CD4-positive, alpha-beta T cell treated with Interferon gamma for 1 hour (primary cell): ENCODE results near the gene DET1.
"Not testable (repeated sequence)": the region's sequence is repeated elsewhere in the genome, so short reads cannot be mapped to it uniquely, and the experiment has no call there.

Experiments used
- DNase-seq: peaks from one replicate; pipeline ENCODE4 v3.0.0-alpha.2; 2020

Gene DET1

DNA sequence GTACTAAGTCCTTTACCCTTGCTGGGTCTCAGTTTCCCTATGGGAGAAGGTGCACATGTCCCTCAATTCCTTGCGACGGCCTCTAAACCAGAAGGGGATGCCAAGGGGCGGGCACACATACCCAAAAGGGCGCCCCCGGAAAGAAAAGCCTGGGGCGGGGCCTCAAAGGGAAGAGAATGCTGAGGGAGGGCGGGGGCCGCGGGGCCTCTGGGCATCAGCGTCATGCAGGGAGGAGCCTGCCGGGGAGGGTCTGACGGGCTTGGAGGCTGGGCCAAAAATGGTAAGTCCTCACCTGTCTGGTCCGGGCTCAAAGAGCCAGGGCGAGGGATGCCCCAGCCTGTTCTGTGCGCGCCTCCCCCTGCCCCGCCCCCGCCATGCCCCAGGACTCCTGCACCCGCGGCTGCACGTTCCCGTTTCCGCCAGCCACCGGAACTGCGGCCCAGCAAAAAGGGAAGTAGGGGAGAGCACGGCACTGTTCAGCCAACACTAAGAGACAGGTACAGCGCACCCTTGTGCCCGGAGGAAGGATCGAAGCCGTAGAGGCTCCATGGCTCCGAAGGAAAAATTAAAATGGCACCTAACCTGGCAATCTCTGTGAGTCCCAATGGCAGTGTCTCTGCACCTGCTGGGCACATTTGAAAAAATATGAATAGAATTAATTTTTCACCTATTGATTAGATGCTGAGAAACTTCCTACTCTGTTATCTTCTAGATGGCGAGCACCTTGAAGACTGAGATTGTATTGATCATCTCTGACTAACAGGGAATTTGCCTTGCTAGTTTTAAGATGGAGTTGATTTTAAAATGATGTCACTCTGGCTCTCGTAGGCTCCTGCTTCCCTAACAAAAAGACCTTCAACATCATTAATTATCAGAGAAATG, at the start of gene DET1:
Gene DET1, minus strand, starts transcription at position 434 of the 882 bp plus-strand sequence. CDS start 14,976 bp downstream, outside the sequence.
- DNase-seq: peak; percentile 96

DNA sequence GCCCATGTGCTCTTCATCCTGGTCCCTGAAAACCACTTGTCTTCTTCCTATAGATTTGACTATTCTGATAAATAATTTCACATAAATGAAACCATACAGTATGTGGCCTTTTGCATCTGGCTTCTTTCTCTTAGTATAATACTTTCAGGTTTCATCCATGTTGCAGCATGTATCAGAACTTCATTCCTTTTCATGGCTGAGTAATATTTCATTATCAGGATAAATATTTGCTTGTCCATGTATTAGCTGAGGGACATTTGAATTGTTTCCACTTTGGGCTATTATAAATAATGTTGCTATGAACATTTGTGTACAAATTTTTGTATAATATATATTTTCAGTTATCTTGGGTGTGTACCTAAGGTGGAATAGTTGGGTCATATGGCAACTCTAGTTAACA, 44.9 kb upstream of the DET1 start:
- DNase-seq: no peak

DNA sequence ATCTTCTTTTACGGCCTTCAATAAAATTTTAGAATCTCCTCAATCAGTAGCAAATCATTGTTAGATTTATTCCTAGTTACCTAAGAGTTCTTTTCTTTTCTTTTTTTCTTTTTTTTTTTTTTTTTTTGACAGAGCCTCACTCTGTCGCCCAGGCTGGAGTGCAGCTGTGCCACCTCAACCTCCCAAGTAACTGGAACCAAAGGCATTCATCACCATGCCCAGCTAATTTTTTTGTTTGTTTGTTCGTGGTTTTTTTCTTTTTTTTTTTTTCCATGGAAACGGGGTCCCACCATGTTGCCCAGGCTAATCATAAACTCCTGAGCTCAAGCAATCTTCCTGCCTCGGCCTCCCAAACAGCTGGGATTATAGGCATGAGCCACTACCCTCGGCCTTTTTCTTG, 44.3 kb upstream of the DET1 start:
- DNase-seq: no peak

DNA sequence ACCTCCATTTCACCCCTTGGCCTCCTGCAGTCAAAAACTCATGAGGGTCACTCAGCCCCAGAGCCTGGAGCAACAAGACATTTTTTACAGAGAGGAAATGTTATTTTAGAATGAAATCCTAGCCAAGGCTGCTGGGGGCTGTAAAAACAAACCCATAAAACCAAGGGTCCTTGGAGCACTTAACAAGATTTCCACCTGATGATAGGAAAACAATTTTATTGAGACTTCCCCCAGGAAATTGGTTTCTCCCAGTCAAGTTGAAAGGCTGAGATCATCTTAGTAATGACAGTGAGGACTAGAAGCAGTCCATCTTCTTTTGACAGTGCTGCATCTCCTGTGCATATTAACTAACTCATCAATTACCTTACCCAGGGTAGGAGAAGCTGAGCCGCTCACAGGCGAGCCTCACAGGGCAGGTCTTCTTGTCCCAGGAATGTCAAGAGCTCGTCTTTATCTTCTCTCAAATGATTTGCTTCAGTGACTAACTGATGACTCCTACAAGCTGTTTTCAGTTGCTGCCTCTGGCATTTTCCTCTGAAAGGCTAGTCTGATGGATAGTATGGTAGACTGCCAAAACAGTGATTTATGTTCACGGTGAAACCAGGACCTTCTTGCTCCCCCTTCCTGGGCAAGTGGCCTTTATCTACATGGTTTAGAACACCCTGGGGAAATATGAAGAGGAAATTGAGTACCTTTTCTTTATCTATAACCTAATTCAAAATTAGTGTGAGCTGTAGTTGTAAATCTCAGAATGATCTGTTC, 40.1 kb upstream of the DET1 start:
- DNase-seq: no peak

DNA sequence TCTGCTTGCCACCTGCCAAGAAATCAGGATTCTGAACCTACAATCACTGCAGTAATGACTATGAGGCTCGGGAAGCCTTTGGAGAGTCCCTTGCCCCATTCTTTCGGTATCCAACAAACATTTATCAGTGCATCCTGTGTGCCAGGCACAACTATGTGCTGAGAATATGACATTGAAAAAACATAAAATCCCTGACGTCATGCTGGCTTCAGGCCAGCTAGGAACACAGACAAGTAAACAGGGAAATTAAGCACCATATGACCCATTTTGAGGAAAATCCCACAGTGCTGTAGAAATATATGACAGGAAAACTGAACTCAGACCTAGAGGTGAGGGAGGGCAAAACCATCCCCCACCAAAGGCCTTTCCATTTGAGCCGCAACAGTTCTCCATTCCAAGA, 34.1 kb upstream of the DET1 start:
- DNase-seq: no peak

DNA sequence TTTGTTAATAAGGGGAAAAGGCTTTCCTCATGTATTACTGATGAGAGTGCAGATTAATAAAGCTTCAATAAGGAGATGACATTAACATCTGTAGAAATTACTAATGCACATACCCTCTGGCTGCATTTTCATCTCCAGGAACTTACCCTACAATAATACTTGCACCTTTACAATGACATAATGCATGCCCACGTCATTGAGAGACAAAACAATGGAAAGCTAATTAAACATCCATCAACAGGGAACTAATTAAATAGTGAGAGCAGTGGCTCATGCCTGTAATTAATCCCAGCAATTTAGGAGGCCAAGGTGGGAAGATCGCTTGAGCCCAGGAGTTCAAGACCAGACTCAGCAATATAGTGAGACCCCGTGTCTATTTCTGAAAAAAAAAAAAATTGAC, 32.8 kb upstream of the DET1 start:
- no peak for DNase-seq

DNA sequence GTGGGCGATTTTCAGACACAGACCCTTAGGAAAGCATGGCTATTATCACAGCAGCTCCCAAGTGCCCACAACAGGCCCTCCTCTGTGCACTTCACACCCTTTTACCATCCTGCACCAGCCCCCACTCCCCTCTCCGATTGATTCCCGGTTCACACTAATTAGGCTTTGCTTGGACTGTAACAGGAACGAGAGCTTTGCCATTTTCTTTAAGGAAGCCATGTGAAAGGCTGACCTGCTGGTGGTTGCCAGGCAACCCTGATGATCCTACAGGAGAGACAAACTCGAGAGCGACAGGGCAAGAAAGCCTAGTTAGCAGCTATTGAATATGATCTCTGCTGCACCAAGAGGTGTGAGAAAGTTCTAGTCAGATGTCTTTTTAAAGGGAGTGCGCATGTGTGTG, 28.2 kb upstream of the DET1 start:
- no peak for DNase-seq

DNA sequence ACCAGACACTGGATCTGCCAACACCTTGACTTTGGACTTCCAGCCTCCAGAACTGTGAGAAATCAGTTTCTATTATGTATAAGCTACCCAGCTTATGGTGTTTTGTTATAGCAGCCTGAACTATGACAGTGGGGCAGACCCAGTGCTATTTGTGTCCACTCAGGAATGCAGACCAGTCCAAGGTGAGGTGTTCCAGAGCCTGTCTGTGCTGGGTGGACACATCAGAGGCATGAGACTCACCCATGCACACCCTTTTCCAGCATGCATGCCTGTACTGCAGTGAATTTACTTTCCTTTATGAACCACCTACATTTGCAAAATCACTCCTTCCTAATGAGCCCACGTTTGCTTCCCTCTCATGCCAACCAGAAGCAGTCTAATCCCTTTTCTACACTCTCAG, 27.6 kb upstream of the DET1 start:
- DNase-seq: no peak

DNA sequence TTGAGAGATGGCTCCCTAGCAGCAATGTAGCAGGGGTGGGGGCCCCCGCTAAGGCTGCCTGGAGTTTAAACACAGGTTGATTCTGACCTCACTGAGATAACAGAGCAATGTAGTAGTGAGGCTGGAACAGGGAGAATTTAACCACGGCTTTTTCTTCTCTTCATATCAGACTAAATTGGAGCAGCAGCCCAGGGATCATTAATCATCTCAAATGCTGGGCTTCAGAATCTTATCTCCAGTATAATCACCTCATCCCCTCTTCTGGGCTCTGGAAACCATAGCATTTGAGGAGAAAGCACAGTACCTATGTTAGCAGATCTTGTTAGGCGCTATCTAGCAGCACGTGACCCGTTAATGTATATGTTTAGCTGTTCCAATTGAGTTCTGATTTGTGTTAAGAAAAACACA, 25.4 kb upstream of the DET1 start:
- no peak for DNase-seq

DNA sequence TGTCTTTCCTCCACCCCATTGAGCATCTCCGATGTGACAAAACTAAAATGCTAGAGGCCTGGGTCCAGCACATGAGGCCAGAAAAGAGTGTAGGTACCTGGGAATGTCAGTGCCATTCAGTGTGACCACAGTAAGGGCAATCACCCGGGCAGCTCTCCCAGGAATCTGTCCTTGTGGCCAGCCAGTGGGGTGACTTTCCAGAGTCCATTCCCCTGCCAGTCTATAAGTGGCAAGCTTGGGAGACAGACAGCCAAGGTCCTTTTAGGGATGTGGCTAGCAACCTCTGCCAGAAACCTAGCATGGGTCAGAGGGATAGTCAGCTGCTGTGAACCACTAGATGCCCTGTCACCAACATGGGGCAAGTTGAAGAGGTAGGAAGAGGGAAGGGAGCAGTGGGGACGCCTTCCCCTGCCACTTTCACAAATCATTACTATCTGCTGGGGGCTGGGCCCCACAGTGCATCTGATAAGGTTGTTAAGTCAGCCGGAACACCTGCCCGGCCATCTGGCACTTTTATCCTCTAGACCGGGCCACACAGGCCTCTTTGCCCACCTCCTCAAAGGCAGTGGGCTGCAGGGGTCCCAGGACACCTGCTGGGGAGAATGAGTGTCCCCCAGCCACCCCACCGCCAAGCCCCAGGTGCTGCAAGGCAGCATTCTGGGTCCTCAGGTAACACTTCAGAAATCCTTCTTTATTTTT, 24.8 kb upstream of the DET1 start:
- no peak for DNase-seq

DNA sequence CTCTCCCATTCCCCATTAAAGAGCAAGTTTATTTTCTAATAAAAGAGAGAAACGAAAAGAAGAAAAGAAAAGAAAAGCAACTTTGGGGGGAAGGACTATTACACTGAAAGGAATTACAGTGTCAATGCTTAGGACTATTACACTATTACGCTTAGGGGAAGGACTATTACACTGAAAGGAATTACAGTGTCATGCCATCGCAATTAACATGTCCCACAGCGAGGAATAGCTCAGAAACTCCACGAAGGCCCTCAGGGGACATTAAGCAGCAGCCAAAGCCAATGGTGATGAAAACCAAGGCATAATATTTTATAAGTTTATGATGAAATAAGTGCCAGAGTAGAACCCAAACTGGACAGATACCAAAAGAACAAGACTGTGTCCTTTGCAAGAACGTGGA, 22.1 kb upstream of the DET1 start:
- no peak for DNase-seq

DNA sequence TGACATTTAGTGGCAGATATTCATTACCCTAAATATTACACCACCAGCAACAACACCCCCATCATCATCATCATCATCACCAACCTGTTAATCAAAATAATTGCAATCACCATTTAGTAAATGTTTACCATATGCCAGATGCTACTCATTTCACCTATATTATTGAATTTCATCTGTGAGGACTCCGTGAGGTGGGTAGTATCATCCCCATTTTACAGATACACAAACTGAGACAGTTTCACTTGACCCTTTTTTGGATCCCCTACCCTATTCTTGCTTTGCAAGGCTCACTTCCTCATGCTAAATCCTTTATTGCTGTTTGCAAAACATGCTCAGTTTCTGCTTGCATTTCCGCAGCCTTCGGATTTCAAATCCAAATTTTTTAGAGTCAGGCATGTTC, 18.3 kb upstream of the DET1 start:
- no peak for DNase-seq

DNA sequence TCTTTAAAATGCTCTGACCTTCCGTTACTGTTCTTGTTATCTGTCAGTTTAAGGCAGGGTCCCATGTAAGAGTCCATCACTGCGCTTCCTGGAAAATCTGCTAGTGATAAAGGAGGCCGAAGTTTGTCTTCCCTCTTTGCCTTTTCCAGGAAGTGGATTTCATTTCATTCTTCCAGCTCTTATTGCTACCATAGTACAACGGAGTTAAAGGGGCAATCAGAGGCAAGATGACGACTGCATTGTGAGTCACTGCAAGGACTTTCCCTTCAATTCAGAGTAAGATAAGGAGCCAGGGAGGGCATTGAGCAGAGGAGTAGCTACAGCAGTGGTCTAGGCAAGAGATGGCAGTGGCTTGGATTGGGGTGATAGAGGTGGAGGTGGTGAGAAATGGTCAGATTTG, 17.2 kb upstream of the DET1 start:
- no peak for DNase-seq

DNA sequence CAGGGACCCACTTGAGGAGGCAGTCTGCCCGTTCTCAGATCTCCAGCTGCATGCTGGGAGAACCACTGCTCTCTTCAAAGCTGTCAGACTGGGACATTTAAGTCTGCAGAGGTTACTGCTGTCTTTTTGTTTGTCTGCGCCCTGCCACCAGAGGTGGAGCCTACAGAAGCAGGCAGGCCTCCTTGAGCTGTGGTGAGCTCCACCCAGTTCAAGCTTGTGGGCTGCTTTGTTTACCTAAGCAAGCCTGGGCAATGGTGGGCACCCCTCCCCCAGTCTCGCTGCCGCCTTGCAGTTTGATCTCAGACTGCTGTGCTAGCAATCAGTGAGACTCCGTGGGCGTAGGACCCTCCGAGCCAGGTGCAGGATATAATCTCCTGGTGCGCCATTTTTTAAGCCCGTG, 13.1 kb upstream of the DET1 start:
- DNase-seq: not testable (repeated sequence)

DNA sequence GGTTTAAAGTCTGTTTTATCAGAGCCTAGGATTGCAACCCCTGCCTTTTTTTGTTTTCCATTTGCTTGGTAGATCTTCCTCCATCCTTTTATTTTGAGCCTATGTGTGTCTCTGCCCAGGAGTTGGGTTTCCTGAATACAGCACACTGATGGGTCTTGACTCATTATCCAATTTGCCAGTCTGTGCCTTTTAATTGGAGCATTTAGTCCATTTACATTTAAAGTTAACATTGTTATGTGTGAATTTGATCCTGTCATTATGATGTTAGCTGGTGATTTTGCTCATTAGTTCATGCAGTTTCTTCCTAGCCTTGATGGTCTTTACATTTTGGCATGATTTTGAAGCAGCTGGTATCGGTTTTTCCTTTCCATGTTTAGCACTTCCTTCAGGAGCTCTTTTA, 11.5 kb upstream of the DET1 start:
- DNase-seq: not testable (repeated sequence)

DNA sequence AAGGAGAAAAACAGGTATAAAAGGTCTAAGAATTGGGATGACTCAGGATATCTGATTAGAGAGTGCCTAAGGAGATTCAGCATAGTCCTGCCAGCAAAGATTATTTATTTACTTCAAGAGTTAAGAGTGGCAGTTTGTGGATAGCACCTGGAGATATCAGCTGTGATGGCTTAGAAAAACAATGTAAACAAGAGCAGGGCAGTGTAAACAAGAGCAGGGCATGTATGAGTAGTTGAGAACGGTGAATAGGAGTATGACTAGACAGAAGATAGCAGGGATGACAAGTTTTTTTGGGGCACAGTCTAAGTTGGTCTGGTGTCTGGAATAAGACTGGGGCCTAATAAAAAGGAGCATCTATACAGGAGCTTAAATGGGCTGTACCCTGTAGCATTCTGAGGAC, 1.5 kb upstream of the DET1 start:
- DNase-seq: not testable (repeated sequence)

DNA sequence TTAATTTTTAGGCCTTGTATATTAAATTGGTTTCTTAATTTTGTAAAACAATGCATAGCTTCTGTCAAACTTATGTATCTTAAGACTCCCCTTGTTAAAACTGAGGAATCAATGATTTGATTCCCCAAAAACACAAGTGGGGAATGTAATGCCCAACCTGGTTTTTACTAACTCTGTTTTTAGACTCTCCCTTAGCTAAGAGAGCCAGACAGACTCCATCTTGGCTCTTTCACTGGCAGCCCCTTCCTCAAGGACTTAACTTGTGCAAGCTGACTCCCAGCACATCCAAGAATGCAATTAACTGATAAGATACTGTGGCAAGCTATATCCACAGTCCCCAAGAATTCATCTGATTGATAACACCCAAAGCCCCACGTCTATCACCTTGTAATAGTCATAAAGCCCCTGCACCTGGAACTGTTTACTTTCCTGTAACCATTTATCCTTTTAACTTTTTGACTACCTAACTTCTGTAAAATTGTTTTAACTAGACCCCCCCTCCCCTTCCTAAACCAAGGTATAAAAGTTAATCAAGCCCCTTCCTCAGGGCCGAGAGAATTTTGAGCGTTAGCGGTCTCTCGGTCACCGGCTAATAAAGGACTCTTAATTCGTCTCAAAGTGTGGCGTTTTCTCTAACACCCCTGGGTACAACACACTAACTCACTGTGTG, 768 bp downstream of the DET1 start:
- not testable (repeated sequence) for DNase-seq

DNA sequence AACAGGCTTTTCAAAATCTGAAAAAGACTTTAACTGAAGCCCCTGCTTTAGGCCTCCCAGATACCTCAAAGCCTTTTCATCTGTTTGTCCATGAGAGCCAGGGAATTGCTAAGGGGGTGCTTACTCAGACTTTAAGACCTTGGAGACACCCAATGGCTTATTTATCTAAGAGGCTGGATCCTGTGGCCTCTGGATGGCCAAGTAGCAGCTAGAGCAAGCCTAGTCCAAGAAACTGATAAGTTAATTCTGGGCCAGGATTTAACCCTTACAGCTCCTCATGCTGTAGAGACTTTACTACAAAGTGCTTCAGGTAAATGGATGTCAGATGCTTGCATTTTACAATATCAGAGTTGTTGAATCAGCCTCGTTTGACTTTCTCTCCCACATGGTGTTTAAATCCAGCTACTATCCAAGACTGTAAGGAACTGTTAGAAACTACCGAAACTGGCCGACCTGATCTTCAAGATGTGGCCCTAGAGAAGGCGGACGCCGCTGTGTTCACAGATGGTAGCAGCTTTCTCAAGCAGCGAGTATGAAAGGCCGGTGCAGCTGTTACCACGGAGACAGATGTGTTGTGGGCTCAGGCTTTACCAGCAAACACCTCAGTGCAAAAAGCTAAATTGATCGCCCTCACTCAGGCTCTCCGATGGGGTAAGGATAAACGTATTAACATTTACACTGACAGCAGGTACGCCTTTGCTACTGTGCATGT, 3.3 kb downstream of the DET1 start:
- DNase-seq: no peak

DNA sequence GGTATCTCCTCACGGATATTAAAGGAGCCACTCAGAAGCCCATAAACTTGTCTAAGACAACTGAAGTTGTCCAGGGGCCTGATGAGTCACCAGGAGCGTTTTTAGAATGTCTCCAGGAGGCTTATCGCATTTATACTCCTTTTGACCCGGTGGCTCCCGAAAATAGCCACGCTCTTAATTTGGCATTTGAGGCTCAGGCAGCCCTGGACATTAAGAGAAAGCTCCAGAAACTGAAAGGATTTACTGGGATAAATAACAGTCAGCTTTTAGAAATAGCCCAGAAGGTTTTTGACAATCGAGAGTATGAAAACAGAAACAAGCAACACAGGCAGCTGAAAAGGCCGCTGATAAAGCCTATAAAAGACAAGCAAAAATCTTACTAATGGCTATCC, 4.1 kb downstream of the DET1 start:
- DNase-seq: no peak

DNA sequence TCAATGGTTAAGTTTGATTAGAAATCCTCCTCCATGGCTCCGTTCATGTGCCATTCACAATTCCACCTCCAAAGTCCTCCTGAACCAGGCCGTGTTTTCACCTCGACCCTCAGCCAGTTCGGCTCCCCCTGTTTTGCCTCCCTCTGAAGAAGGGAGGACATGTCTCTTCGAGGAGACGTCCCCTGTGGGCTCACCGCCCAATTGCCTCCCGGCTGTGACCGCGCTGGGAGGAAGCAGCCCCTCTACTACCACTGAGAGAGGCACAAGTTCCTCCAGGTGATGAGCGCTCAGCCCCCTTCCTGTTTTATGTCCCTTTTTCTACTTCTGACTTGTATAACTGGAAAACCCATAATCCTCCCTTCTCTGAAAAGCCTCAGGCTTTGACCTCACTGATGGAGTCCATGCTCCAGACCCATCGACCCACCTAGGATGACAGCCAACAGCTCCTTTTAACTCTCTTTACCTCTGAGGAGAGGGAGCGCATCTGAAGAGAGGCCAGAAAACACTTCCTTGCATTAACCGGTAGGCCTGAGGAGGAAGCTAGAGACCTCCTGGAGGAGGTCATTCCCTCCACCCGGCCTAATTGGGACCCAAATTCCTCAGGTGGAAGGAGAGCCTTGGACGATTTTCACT, 4.7 kb downstream of the DET1 start:
- DNase-seq: no peak

DNA sequence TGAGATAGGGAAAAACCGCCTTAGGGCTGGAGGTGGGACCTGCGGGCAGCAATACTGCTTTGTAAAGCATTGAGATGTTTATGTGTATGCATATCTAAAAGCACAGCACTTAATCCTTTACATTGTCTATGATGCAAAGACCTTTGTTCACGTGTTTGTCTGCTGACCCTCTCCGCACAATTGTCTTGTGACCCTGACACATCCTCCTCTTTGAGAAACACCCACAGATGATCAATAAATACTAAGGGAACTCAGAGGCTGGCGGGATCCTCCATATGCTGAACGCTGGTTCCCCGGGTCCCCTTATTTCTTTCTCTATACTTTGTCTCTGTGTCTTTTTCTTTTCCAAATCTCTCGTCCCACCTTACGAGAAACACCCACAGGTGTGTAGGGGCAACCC, 5.4 kb downstream of the DET1 start:
- DNase-seq: not testable (repeated sequence)

DNA sequence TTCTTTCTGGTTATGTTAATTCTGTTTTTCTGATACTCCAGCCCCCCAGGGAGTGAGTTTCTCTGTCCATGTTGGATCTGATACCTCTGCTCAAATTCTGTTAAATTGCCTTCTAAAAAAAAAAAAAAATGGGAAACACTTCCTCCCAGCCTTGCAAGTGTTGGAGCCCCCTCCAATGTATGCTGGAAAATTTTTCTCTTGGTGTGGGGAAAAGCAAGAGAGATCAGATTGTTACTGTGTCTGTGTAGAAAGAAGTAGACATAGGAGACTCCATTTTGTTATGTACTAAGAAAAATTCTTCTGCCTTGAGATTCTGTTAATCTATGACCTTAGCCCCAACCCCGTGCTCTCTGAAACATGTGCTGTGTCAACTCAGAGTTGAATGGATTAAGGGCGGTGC, 6.1 kb downstream of the DET1 start:
- not testable (repeated sequence) for DNase-seq
